Subcutaneous abdominal adipose tissue (tissue), 5 donors: ENCODE results near the gene HPSE2.
A peak's percentile ranks its signal among the peaks of the same experiment; 100 is the strongest.
"Not testable (repeated sequence)": the region's sequence is repeated elsewhere in the genome, so short reads cannot be mapped to it uniquely, and the experiment has no call there.

Experiments used
- H3K27ac ChIP-seq: one replicate; pipeline ENCODE4 v1.7.0; 2013; ENCODE audit warnings: low read depth, mild to moderate bottlenecking, inconsistent platforms, low read length, moderate library complexity
- H3K27me3 ChIP-seq, 5 donors: one replicate each; pipeline ENCODE4 v1.7.0; 2013; ENCODE audit warnings: low read length in 5 of 5, inconsistent platforms in 1 of 5; ENCODE audit not compliant: control insufficient read depth in 5 of 5, insufficient read depth in 4 of 5
- H3K36me3 ChIP-seq, 5 donors: one replicate each; pipeline ENCODE4 v1.7.0; 2013; ENCODE audit warnings: low read length in 5 of 5; ENCODE audit not compliant: control insufficient read depth in 5 of 5, insufficient read depth in 5 of 5
- H3K4me1 ChIP-seq, 5 donors: one replicate each; pipeline ENCODE4 v1.7.0; 2013; ENCODE audit warnings: low read length in 5 of 5, mild to moderate bottlenecking in 3 of 5, moderate library complexity in 1 of 5; ENCODE audit not compliant: control insufficient read depth in 5 of 5, insufficient read depth in 5 of 5
- H3K4me3 ChIP-seq, 5 donors: one replicate each; pipeline ENCODE4 v1.7.0; 2013; ENCODE audit warnings: low read length in 5 of 5, low read depth in 1 of 5
- H3K9ac ChIP-seq, 5 donors: one replicate each; pipeline ENCODE4 v1.7.0; 2013; ENCODE audit warnings: low read length in 5 of 5, mild to moderate bottlenecking in 4 of 5, moderate library complexity in 3 of 5
- H3K9me3 ChIP-seq, 5 donors: one replicate each; pipeline ENCODE4 v1.7.0; 2013; ENCODE audit warnings: low read length in 5 of 5; ENCODE audit not compliant: control insufficient read depth in 5 of 5
- donor health status: healthy.
- donor health status: healthy.
- donor health status: healthy.
- donor health status: healthy.
- donor health status: healthy.

HPSE2 gene

DNA sequence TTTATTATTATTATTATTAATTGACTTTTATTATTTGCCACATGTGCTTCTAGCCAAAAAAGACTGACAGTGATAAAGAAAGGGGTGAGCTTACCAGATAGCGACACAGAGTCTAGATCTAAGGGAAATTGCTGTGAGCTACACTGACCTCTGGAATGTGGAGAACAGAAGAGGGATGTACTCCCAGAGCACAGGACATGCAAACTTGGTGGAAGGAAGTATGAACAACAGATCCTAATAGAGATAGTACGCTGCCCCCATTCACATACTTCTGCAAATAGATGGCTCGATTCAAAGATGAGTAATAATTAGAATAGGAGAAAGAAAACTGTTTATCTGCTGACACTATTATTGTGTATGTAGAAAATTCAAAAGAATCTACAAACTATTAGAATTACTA lies 679.6 kb downstream of the HPSE2 start:
- Histone ChIP-seq H3K9ac (no peak overlapping the region), H3K27me3 (no peaks in the 10 kb centered on the region), H3K27ac (no peak overlapping the region), H3K4me1 (no peaks in the 10 kb centered on the region), H3K4me3 (no peak overlapping the region), H3K36me3 (no peaks in the 10 kb centered on the region), H3K9me3 (no peaks in the 10 kb centered on the region)

DNA sequence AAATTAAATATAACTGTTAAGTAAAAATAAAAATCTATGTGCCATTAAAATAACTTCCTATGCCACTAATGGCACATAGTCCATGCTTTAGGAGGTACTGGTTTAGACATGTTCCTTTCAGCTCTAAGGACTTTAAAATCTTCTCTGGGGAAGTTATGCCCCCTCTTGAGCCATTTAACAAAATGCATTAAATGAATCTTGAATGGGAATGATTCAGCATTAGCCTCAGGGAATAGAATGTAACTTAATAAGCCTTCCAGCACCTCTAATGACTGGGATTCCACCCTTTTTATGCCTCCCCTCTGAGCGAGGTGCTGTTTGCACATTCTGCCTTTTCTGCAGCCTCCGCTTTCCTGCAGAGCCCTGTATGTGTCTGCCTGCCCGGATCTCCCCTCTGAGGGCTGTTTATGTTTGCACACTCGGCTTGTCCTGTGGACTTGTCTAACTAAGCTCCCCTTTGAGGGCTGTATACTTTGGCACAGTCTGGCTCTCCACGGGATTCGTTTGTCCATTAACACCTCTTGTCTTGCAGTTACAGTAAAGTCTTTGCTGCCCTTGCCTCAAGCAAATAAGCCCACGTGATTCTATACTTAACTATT lies 680.5 kb downstream of the HPSE2 start:
- no peaks in the 10 kb centered on the region for H3K4me1 ChIP-seq
- H3K36me3 ChIP-seq = no peaks in the 10 kb centered on the region
- no peak overlapping the region for H3K27ac ChIP-seq
- H3K9ac ChIP-seq = no peak overlapping the region
- H3K27me3 ChIP-seq = no peaks in the 10 kb centered on the region
- H3K9me3 ChIP-seq = no peaks in the 10 kb centered on the region
- no peak overlapping the region for H3K4me3 ChIP-seq

DNA sequence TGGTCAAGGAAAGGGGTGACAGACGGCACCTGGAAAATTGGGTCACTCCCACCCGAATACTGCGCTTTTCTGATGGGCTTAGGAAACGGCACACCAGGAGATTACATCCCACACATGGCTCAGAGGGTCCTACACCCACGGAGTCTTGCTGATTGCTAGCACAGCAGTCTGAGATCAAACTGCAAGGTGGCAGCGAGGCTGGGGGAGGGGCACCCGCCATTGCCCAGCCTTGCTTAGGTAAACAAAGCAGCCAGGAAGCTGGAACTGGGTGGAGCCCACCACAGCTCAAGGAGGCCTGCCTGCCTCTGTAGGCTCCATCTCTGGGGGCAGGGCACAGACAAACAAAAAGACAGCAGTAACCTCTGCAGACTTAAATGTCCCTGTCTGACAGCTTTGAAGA lies 694.1 kb downstream of the HPSE2 start:
- not testable (repeated sequence) for H3K27ac ChIP-seq, H3K36me3 ChIP-seq, H3K9me3 ChIP-seq, H3K27me3 ChIP-seq, H3K9ac ChIP-seq, H3K4me3 ChIP-seq
- H3K4me1 ChIP-seq = peaks cover 0 to 13% (median 6%) of the 10 kb centered on the region in 5 donors

DNA sequence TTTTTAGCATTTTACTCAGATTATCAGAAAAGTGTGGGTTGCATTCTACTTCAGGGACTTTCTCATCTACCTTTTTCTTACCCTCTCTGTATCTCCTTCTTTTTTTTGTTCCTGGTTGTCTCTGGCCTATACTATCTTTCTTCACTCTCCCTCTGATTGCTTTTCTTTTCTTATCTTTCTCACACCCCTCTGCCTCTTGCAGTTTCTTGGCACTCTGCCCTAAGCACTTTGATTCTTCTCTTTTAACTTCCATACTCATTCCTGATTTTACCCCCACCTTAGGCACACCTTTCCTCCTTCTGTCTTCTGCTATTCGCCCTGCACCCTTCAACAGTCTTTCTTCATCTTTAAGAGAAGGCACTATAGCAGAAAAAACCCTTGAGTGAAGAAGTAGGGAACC lies 696.1 kb downstream of the HPSE2 start:
- Histone ChIP-seq H3K4me3 (no peak overlapping the region), H3K27ac (no peak overlapping the region), H3K27me3 (no peaks in the 10 kb centered on the region), H3K9ac (no peak overlapping the region), H3K36me3 (no peaks in the 10 kb centered on the region), H3K9me3 (no peaks in the 10 kb centered on the region), H3K4me1 (peaks cover 0 to 22% (median 7%) of the 10 kb centered on the region in 5 donors)

DNA sequence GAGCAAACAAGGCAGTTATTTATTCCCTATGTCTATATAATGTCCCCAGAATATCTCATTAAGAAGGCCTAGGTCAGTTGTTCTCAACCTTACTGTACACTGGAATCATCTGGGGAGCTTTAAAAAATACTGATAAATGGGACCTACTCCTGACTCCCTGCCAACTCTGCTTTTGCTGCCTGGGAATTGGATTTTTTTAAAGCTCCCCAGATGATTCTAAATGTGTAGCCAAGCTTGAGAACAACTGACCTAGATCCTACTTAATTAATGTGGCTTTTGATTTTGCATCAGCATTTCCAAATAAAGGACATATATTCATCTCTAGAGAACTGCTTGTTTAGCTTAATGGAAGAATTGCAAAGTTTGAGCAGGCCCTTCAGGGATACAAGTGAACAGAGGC lies 697.2 kb downstream of the HPSE2 start:
- H3K36me3 ChIP-seq = no peaks in the 10 kb centered on the region
- H3K4me3 ChIP-seq = peak overlapping the region in 1 of 5 donors; percentile 19
- H3K27ac ChIP-seq = no peak overlapping the region
- no peaks in the 10 kb centered on the region for H3K9me3 ChIP-seq
- peaks cover 0 to 22% (median 7%) of the 10 kb centered on the region in 5 donors for H3K4me1 ChIP-seq
- H3K27me3 ChIP-seq = no peaks in the 10 kb centered on the region
- H3K9ac ChIP-seq = no peak overlapping the region

DNA sequence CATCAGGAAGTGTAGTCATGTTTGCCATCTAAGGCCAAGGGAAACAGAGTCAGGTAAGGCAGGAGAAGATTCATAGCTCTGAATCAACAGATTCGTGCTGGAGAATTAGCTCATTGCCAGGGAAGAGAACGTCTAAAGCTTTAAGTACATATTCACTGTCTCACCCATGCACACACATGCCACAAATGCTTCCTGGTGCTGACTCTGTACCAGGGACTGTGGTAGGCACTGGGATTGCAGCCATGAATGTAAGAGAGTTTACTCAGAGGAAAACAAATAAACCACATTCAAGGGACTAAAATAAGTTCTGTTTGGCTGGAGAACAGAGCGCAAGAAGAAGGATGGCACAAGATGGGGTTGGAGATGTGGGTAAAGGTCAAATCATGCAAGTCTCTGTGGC lies 699.1 kb downstream of the HPSE2 start:
- Histone ChIP-seq H3K27ac (no peak overlapping the region), H3K36me3 (no peaks in the 10 kb centered on the region), H3K9ac (no peak overlapping the region), H3K27me3 (no peaks in the 10 kb centered on the region), H3K4me1 (peaks cover 0 to 22% (median 7%) of the 10 kb centered on the region in 5 donors), H3K9me3 (no peaks in the 10 kb centered on the region), H3K4me3 (no peak overlapping the region)

DNA sequence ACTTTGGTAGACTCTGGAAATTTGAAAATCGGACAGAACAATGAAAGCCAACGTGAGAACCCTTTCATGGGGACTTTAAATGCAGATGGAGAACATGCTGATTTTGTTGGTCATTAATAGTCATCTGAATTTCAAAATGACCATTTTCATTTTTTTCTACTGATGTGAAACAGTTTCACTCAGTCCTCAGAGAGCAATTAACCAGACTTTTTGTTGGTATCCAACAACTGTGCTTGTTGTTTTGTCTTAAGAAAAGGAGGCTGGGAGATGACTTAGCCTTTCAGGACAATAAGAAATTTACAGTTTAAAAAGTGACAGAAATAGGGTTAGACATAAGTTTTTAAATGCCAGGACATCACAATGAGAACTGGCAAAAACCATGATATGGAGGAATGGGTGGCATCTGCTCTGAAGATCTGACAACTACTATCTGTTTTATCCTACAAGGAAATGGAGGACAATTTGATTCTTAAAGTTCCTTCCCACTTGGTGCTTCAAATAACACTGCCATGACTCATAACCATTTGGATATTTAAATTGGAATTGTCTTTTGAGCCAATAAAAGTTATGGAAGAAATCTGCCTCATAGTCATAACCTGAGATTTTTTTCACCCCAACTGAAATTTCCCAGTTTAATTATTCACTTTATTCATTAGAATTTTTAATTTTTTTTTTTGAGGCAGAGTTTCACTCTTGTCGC lies 701.8 kb downstream of the HPSE2 start:
- peaks cover 0 to 20% (median 7%) of the 10 kb centered on the region in 5 donors for H3K4me1 ChIP-seq
- no peak overlapping the region for H3K4me3 ChIP-seq
- H3K36me3 ChIP-seq = no peaks in the 10 kb centered on the region
- H3K27me3 ChIP-seq = no peaks in the 10 kb centered on the region
- no peak overlapping the region for H3K27ac ChIP-seq
- no peak overlapping the region for H3K9ac ChIP-seq
- H3K9me3 ChIP-seq = no peaks in the 10 kb centered on the region

DNA sequence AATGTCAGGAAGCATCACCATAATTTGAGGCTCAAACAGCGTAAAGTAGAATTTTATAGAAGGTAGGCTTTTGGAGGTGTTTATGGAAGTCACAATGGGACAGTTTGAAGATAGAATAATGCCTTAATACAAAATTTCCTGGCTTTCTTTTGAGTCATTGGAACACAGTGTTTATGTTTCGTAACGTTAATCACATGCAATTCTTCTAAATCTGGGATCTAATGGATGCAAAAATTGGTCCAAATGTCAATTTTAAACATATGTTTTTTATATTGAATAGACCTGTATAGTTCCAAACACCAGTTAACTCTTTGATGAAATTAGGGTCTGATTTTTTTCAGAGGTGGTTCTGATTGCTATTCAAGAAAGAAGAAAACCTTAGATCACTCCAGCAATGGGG lies 702.4 kb downstream of the HPSE2 start:
- Histone ChIP-seq H3K9ac (no peak overlapping the region), H3K36me3 (no peaks in the 10 kb centered on the region), H3K9me3 (no peaks in the 10 kb centered on the region), H3K27ac (no peak overlapping the region), H3K4me3 (no peak overlapping the region), H3K4me1 (peaks cover 0 to 14% (median 7%) of the 10 kb centered on the region in 5 donors), H3K27me3 (no peaks in the 10 kb centered on the region)

DNA sequence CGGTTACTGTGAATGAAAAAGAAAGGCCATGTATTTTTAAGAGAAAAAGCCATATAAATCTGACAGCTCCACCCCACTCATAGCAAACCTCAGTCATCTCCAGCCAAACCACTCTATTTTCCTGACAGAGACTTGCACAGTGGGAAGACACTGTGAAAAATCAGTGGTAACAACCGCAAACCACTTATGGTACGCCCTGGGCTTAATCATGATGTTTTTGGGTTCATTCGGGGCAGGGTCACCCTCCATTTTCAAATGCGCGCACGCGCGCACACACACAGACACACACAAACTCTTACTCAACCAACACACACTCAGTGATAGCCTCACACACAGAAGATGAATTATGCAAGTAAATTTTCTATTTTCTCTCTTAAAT lies 706.9 kb downstream of the HPSE2 start:
- Histone ChIP-seq H3K27me3 (no peaks in the 10 kb centered on the region), H3K27ac (no peak overlapping the region), H3K36me3 (no peaks in the 10 kb centered on the region), H3K4me3 (no peak overlapping the region), H3K9ac (no peak overlapping the region), H3K4me1 (peaks cover 0 to 12% (median 0%) of the 10 kb centered on the region in 5 donors), H3K9me3 (no peaks in the 10 kb centered on the region)

DNA sequence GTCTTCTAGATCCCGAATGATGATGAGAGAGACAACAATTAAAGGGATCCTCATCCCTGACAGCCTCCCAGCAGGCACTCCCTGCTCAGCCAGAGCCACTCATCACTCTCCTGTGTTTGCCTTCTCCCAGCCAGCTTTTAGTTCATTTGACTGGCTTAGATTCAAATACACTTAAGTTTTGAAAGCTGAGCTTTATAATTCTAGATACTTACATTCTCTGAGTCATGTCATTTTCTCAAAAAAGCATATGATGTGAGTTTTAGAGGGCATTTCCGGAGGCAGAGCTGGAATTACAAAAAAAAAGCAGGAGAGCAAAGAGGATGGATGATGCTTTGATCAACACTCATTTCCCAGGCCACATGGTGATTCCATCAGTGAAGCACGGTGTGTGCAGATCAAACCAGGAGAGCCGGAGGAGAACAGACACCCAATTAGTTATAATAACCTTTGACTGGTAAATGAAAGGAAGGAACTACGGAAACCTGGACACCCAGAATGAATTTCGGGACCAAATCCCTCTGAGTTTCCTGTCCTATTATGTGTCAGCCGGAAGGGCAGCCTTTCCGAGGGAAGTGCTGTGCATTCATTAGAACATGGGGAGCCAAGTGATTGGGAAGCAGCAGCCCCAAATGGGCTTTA lies 707.4 kb downstream of the HPSE2 start:
- no peak overlapping the region for H3K4me3 ChIP-seq
- H3K9ac ChIP-seq = no peak overlapping the region
- no peaks in the 10 kb centered on the region for H3K9me3 ChIP-seq
- H3K27ac ChIP-seq = no peak overlapping the region
- H3K4me1 ChIP-seq = peaks cover 0 to 12% (median 0%) of the 10 kb centered on the region in 5 donors
- no peaks in the 10 kb centered on the region for H3K36me3 ChIP-seq
- no peaks in the 10 kb centered on the region for H3K27me3 ChIP-seq
